Measurements from ENCODE around the gene CARS2.
"Not testable (repeated sequence)": the region's sequence is repeated elsewhere in the genome, so short reads cannot be mapped to it uniquely, and the experiment has no call there.

Gene CARS2

GRCh38 chr13:110680852-110681251, 25.1 kb downstream of the CARS2 start:
- DNase-seq = no peak

GRCh38 chr13:110677731-110678545, 28.0 kb downstream of the CARS2 start:
- no peak for DNase-seq

- DNase-seq = no peak
Observed at GRCh38 chr13:110676595-110677587, 29.0 kb downstream of the CARS2 start.

GRCh38 chr13:110669814-110670213, 36.1 kb downstream of the CARS2 start:
- not testable (repeated sequence) for DNase-seq

- DNase-seq = no peak
Observed at GRCh38 chr13:110669036-110669435, 36.9 kb downstream of the CARS2 start.

- no peak for DNase-seq
Observed at GRCh38 chr13:110666255-110666533, 39.7 kb downstream of the CARS2 start.

- no peak for DNase-seq
Observed at GRCh38 chr13:110665491-110666254, 40.2 kb downstream of the CARS2 start.

GRCh38 chr13:110664673-110665072, 41.2 kb downstream of the CARS2 start:
- no peak for DNase-seq

- DNase-seq = no peak
Observed at GRCh38 chr13:110664041-110664440, 41.9 kb downstream of the CARS2 start.

- DNase-seq = no peak
Observed at GRCh38 chr13:110663491-110663890, 42.4 kb downstream of the CARS2 start.

- no peak for DNase-seq
Observed at GRCh38 chr13:110662777-110663443, 43.0 kb downstream of the CARS2 start.

GRCh38 chr13:110662091-110662490, 43.8 kb downstream of the CARS2 start:
- no peak for DNase-seq

GRCh38 chr13:110661256-110661655, 44.7 kb downstream of the CARS2 start:
- DNase-seq = no peak

- not testable (repeated sequence) for DNase-seq
Observed at GRCh38 chr13:110658218-110658911, 47.6 kb downstream of the CARS2 start.

GRCh38 chr13:110657196-110657595, 48.7 kb downstream of the CARS2 start:
- DNase-seq = no peak

GRCh38 chr13:110653851-110654250, 52.1 kb downstream of the CARS2 start:
- no peak for DNase-seq

GRCh38 chr13:110653271-110653670, 52.6 kb downstream of the CARS2 start:
- no peak for DNase-seq

GRCh38 chr13:110652764-110653163, 53.2 kb downstream of the CARS2 start:
- no peak for DNase-seq

GRCh38 chr13:110652231-110652730, 53.6 kb downstream of the CARS2 start:
- DNase-seq = no peak

- no peak for DNase-seq
Observed at GRCh38 chr13:110651726-110652230, 54.1 kb downstream of the CARS2 start.

GRCh38 chr13:110651271-110651670, 54.6 kb downstream of the CARS2 start:
- no peak for DNase-seq

- no peak for DNase-seq
Observed at GRCh38 chr13:110650436-110650835, 55.5 kb downstream of the CARS2 start.

Data from activated gamma-delta T cell treated with Interleukin-2 at 50 U/mL for 16 hours (primary cell).